ENCODE data around the gene PRKCA.

- TF ChIP-seq CTCF (IDR thresholded peaks at IDR 0.05) = no peak
- no peak for TF ChIP-seq POLR2A (IDR thresholded peaks at IDR 0.05)
These were observed 175.3 kb downstream of the PRKCA start for GRCh38 chr17:66477615-66478283.
